Measurements from ENCODE around the gene PTGES3L.
"Not testable (repeated sequence)": the region's sequence is repeated elsewhere in the genome, so short reads cannot be mapped to it uniquely, and the experiment has no call there.

PTGES3L gene

GRCh38 chr17:42919522-42920077, 60.3 kb downstream of the PTGES3L start:
- DNase-seq (ENCODE audit: low read depth, low spot score): not testable (repeated sequence)

GRCh38 chr17:42918902-42919521, 60.9 kb downstream of the PTGES3L start:
- DNase-seq (ENCODE audit: low read depth, low spot score): no peak

Measured in activated CD4-positive, CD25-positive, alpha-beta regulatory T cell treated with anti-CD3 and anti-CD28 coated beads, Interleukin-2, amount 50 U/mL, for 16 hours (primary cell).